NCI-H1417 treated with DMSO at 0.1 percent for 48 hours (cell line): ENCODE measurements around the gene SLPI.

Experiments
- DNase-seq: peaks from one replicate; lab custom pipeline; 2025; lab: John Stamatoyannopoulos, UW

SLPI gene

GRCh38 chr20:45212836-45213235 is 41.5 kb downstream of the SLPI start:
- DNase-seq, result no peak

DNA sequence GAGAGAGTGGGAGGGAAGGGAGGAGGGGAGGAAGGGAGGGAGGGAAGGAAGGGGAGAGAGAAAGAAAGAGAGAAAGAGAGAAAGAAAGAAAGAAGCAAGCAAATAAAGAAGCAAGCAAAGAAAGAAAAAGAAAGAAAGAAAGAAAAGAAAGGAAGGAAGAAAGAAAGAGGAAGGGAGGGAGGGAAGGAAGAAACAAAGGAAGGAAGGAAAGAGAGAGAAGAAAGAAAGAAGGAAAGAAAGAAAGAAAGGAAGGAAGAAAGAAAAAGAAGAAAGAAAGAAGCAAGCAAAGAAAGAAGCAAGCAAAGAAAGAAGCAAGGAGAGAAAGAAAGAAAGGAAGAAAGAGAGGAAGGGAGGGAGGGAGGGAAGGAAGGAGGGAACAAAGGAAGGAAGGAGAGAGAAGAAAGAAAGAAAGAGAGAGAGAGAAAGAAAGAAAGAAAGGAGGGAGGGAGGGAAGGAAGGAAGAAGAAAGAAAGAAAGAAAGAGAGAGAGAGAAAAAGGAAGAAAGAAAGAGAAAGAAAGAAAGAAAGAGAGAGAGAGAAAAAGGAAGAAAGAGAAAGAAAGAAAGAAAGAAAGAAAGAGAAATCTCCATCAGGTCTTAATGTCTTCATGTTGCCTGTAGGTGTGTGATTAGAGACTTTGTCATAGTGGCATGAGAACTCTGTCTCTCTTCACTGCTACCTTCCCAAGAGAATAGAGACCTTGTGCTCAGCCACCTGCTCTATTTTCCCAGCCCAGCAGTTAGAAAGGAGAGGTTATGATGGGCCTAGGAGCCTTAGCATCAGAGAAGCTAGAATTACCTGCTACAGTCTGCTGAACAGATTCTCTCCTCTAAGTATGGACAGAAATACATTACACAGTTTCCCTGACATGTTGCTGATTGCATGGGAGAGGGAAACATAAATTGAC is 42.5 kb downstream of the SLPI start:
- no peak for DNase-seq

DNA sequence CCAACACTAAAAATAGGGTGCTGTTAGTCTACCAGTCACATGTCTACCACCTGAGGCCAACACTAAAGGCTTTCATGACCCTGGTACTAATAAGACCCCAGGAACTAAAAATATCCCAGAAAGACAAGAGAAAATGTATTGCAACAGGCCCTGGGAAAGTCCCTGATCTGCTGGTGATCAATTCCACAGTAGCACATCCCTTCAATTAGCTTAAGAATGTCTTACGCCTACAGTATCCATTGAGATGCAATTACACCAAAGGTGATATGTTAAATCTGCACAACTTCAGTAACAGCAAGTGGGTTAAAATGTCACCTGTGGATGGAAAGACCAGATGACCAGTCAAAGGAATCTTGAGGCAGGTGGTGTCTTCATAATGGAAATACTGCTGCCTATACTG is 44.4 kb downstream of the SLPI start:
- DNase-seq, result no peak

DNA sequence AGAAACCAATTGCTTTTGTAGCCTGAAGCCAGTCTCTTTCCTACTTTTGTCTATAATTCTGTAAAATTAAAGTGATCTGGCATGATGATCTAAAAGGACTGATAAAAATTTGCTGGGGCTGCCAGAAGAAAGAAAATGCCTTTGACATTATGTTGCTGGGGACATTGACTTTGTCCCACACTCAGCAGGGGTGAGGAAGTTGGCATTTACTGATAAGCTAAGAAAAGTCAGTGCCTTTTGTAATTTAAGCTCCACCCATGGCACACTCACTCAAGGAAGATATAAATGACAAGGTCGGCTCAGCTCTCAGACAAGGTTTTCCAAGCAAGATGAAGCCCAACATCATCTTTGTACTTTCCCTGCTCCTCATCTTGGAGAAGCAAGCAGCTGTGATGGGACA is 47.6 kb downstream of the SLPI start, which contains the start of gene SEMG1:
SEMG1 (plus strand) TSS at position 309 of the 400 bp plus-strand sequence; CDS start at position 330, 21 bp downstream.
- no peak for DNase-seq
